Adipocyte (in vitro differentiated cells): Measurements from ENCODE around the gene HMGXB4.

ENCODE experiments used
- DNase-seq: peaks from one replicate; pipeline ENCODE4 v3.0.0-alpha.2; 2015; ENCODE audit warnings: low read depth
- H3K27me3 ChIP-seq: replicated peaks from 2 replicates; pipeline ENCODE4 v1.7.0; 2013; ENCODE audit warnings: mild to moderate bottlenecking, low read length, moderate library complexity; ENCODE audit not compliant: control insufficient read depth, insufficient read depth
- H3K36me3 ChIP-seq: 2 replicates; pipeline ENCODE4 v1.7.0; 2013; ENCODE audit warnings: low read length, mild to moderate bottlenecking, moderate library complexity; ENCODE audit not compliant: control insufficient read depth, insufficient read depth, severe bottlenecking
- H3K4me1 ChIP-seq: 2 replicates; pipeline ENCODE4 v1.7.0; 2013; ENCODE audit warnings: mild to moderate bottlenecking, low read length, moderate library complexity; ENCODE audit not compliant: control insufficient read depth, insufficient read depth
- H3K4me3 ChIP-seq: 2 replicates; pipeline ENCODE4 v1.7.0; 2013; ENCODE audit warnings: mild to moderate bottlenecking, low read length, moderate library complexity
- H3K9ac ChIP-seq: 2 replicates; pipeline ENCODE4 v1.7.0; 2013; ENCODE audit warnings: mild to moderate bottlenecking, low read length, moderate library complexity
- H3K9me3 ChIP-seq: 2 replicates; pipeline ENCODE4 v1.7.0; 2013; ENCODE audit warnings: mild to moderate bottlenecking, low read length, moderate library complexity; ENCODE audit not compliant: control insufficient read depth

Gene HMGXB4

DNA sequence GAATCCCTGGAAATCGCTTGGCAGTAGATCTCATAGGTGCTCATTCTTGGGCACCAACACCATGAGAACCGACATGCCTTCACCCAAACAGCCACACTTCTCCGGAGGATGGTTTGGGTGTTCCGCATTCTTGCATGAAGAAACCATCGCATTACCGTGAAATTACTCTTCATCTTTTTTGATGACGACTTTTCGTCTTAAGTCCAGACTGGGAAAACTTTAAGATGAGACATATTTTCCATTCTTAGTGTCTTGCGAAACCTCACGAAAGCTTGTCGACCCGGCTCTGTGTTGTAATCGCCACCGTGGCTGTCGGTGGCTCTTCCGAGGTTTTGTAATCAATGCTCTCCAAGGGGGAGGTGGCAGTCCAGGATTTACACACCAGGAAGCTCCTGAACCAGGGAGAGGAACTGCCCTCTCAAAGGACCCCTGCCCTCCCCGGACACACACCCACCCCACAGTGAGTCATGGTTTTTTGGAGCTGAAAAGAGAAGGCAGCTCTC, 44.1 kb downstream of the HMGXB4 start:
- H3K27me3 ChIP-seq: no peaks in the 10 kb centered on the region
- H3K9ac ChIP-seq: peak overlapping the region; percentile 96
- DNase-seq: peak; percentile 99
- H3K9me3 ChIP-seq: no peaks in the 10 kb centered on the region
- peaks cover 24% of the 10 kb centered on the region for H3K4me1 ChIP-seq
- H3K4me3 ChIP-seq: peak overlapping the region; percentile 88
- H3K36me3 ChIP-seq: peaks cover 8% of the 10 kb centered on the region

DNA sequence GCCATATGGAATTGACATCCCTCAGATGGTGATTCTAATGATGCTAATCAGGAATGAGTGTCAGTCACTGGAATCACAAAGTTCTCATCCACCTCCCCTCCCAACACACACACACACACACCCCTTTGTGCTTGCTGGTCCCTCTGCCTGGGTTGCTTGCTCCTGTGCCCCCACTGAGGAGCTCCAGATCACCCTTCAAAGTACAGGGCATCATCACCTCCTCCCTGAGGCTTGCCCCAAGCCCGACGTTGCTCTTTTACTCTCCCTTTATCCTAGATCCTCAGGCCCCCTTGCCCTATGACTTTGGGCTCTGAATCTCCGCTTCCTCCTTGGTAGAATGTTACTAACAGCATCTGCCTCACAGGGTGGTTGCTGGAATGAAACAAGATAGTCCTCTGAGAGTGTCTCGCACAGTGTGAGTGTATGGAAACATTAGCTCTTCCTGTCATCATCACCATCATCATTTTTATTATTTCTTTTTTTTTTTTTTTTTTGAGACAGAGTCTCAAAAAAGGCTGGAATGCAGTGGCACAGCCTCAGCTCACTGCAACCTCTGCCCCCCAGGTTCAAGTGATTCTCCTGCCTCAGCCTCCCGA, 45.8 kb downstream of the HMGXB4 start:
- H3K9ac ChIP-seq: no peak overlapping the region
- no peaks in the 10 kb centered on the region for H3K9me3 ChIP-seq
- H3K27me3 ChIP-seq: no peaks in the 10 kb centered on the region
- H3K4me3 ChIP-seq: no peak overlapping the region
- no peak for DNase-seq
- no peaks in the 10 kb centered on the region for H3K36me3 ChIP-seq
- H3K4me1 ChIP-seq: peaks cover 31% of the 10 kb centered on the region

DNA sequence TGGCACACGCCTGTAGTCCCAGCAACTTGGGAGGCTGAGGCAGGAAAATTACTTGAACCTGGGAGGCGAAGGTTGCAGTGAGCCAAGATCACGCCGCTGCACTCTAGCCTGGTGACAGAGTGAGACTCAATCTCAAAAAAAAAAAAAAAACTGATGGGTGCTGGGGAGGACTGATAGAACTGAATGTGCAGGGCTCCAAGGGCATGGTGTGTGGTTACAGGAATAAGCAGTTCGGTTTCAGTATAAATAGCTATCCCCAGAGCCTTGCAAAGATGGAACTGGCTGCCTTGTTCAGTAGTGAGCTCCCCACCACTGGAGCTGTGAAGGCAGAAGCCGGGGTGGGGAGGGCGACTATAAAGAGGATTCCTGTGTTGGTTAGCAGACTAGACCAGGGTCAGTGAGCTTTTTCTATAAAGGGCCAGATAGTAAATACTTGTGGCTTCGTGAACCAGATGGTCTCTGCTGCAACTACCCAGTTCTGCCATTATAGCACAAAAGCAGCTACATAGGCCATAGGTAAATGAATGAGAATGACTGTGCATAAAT, 48.3 kb downstream of the HMGXB4 start:
- no peak overlapping the region for H3K4me3 ChIP-seq
- peaks cover 30% of the 10 kb centered on the region for H3K4me1 ChIP-seq
- no peaks in the 10 kb centered on the region for H3K9me3 ChIP-seq
- no peak overlapping the region for H3K9ac ChIP-seq
- H3K36me3 ChIP-seq: peaks cover 5% of the 10 kb centered on the region
- H3K27me3 ChIP-seq: no peaks in the 10 kb centered on the region
- DNase-seq: no peak

DNA sequence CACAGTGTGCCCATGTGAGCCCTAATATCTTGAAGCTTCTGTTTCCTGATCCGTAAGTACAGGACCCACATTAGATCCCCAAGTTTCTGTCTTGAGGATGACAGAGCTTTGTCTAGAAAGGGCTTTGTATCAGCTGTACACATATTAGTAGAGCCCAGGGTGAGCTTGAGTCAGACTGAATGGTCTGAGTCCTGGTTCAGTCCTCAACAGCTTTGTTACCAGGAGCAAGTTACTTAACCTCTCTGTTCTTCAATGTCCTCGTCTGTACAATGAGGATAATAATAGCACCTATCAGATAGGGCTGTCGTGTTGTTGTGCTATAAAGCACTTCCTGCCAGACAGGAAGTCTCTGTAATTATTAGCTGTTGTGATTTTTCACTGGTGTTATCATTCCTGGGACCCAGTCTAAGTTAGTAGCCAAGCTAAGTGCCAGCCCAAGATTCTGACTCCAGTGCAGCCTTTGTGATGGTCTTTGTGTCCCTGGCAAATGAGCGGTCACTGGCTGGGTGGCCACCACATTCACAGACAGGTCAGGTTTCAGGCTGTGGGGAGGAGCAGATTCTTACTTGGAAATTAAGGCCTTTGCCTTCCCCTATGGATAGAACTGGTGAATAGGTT, 49.2 kb downstream of the HMGXB4 start:
- no peak for DNase-seq
- Histone ChIP-seq H3K27me3 (no peaks in the 10 kb centered on the region), H3K4me1 (peaks cover 28% of the 10 kb centered on the region), H3K9ac (no peak overlapping the region), H3K4me3 (no peak overlapping the region), H3K9me3 (no peaks in the 10 kb centered on the region), H3K36me3 (peaks cover 5% of the 10 kb centered on the region)

GRCh38 chr22:35307372-35307771, 50.1 kb downstream of the HMGXB4 start:
- Histone ChIP-seq H3K9ac (no peak overlapping the region), H3K4me1 (peaks cover 21% of the 10 kb centered on the region), H3K4me3 (no peak overlapping the region), H3K36me3 (peaks cover 5% of the 10 kb centered on the region), H3K9me3 (no peaks in the 10 kb centered on the region), H3K27me3 (no peaks in the 10 kb centered on the region)
- no peak for DNase-seq

GRCh38 chr22:35307892-35308291, 50.6 kb downstream of the HMGXB4 start:
- H3K9me3 ChIP-seq: no peaks in the 10 kb centered on the region
- no peak overlapping the region for H3K9ac ChIP-seq
- peaks cover 5% of the 10 kb centered on the region for H3K36me3 ChIP-seq
- no peak for DNase-seq
- peaks cover 20% of the 10 kb centered on the region for H3K4me1 ChIP-seq
- no peaks in the 10 kb centered on the region for H3K27me3 ChIP-seq
- no peak overlapping the region for H3K4me3 ChIP-seq

GRCh38 chr22:35308480-35309021, 51.3 kb downstream of the HMGXB4 start:
- H3K9ac ChIP-seq: no peak overlapping the region
- H3K9me3 ChIP-seq: no peaks in the 10 kb centered on the region
- peaks cover 24% of the 10 kb centered on the region for H3K4me1 ChIP-seq
- no peaks in the 10 kb centered on the region for H3K27me3 ChIP-seq
- H3K36me3 ChIP-seq: peaks cover 5% of the 10 kb centered on the region
- no peak for DNase-seq
- H3K4me3 ChIP-seq: no peak overlapping the region

- peaks cover 13% of the 10 kb centered on the region for H3K36me3 ChIP-seq
- no peak for DNase-seq
Observed at GRCh38 chr22:35310556-35311550, 53.6 kb downstream of the HMGXB4 start.

GRCh38 chr22:35311551-35311999, 54.3 kb downstream of the HMGXB4 start:
- H3K4me1 ChIP-seq: peaks cover 30% of the 10 kb centered on the region
- DNase-seq: no peak
- no peaks in the 10 kb centered on the region for H3K27me3 ChIP-seq
- H3K4me3 ChIP-seq: no peak overlapping the region
- peaks cover 20% of the 10 kb centered on the region for H3K36me3 ChIP-seq
- no peaks in the 10 kb centered on the region for H3K9me3 ChIP-seq
- H3K9ac ChIP-seq: no peak overlapping the region

More at GRCh38 chr22:35310556-35311550, 53.6 kb downstream of the HMGXB4 start:
- Histone ChIP-seq H3K9me3 (no peaks in the 10 kb centered on the region), H3K4me1 (peaks cover 35% of the 10 kb centered on the region), H3K4me3 (no peak overlapping the region), H3K27me3 (no peaks in the 10 kb centered on the region), H3K9ac (no peak overlapping the region)

GRCh38 chr22:35312198-35313059, 55.1 kb downstream of the HMGXB4 start:
- Histone ChIP-seq H3K9me3 (no peaks in the 10 kb centered on the region), H3K27me3 (no peaks in the 10 kb centered on the region), H3K36me3 (peaks cover 23% of the 10 kb centered on the region), H3K4me1 (peaks cover 25% of the 10 kb centered on the region), H3K9ac (no peak overlapping the region), H3K4me3 (no peak overlapping the region)
- peak; percentile 15 for DNase-seq
